K562 (cell line): ENCODE results near the gene HDAC3. TPM values are rescaled to one million over a fixed set of nuclear protein-coding genes. Genes with fewer than 3 reads are reported as not detected.

Source experiments
- ESRRB ChIP-seq: fragments of 250-450 bp; sonication (Bioruptor Pico); IDR thresholded peaks from 2 replicates; pipeline ENCODE4 v1.5.0; 2020; ENCODE audit warnings: mild to moderate bottlenecking, moderate library complexity, borderline replicate concordance
- GTF2A2 ChIP-seq: IDR thresholded peaks from 2 replicates; pipeline ENCODE4 v1.6.1; 2016; ENCODE audit warnings: mild to moderate bottlenecking, missing genetic modification characterization, missing compliant biosample characterization
- GTF2B ChIP-seq: IDR thresholded peaks from 2 replicates; pipeline ENCODE4 v1.6.1; 2011; ENCODE audit not compliant: insufficient read length; ENCODE audit errors: extremely low read depth
- JUNB ChIP-seq: fragments of 450-650 bp; formaldehyde crosslinking; conservative IDR thresholded peaks from 2 replicates; pipeline ENCODE4 v1.4.0; 2020; ENCODE audit warnings: mild to moderate bottlenecking
- KAT2B ChIP-seq: IDR thresholded peaks from one replicate; pipeline ENCODE4 v1.6.1; 2012; ENCODE audit warnings: low read depth, mild to moderate bottlenecking, control low read depth, inconsistent platforms, low read length, moderate library complexity
- LARP7 ChIP-seq: fragments of 450-650 bp; IDR thresholded peaks from 2 replicates; pipeline ENCODE4 v1.6.1; 2016
- MAFG ChIP-seq: fragments of 450-650 bp; conservative IDR thresholded peaks from 2 replicates; pipeline ENCODE4 v1.6.1; 2016; ENCODE audit warnings: missing genetic modification characterization, missing compliant biosample characterization
- MEIS2 ChIP-seq: fragments of 450-650 bp; IDR thresholded peaks from 2 replicates; pipeline ENCODE4 v1.6.1; 2014; ENCODE audit warnings: mild to moderate bottlenecking; ENCODE audit not compliant: partially characterized antibody
- MXI1 ChIP-seq: IDR thresholded peaks from 2 replicates; pipeline ENCODE4 v1.6.1; 2011; ENCODE audit warnings: low read depth, mild to moderate bottlenecking, improper control_type of control experiment, low read length
- MYBL2 ChIP-seq, 2 experiments: fragments of 450-650 bp in 1 of 2; sonication (generic) in 1 of 2; formaldehyde crosslinking in 1 of 2; IDR thresholded peaks; 2 replicates each; pipeline versions ENCODE4 v1.6.1 to v1.8.1; 2017 to 2022; ENCODE audit warnings: borderline replicate concordance in 1 of 2, inconsistent platforms in 1 of 2, low read depth in 1 of 2, mild to moderate bottlenecking in 1 of 2, missing genetic modification reagents in 1 of 2, moderate library complexity in 1 of 2
- NR0B1 ChIP-seq: fragments of 450-650 bp; IDR thresholded peaks from one replicate; pipeline ENCODE4 v1.6.1; 2018; ENCODE audit warnings: mild to moderate bottlenecking, moderate library complexity; ENCODE audit not compliant: partially characterized antibody
- POLR2H ChIP-seq: IDR thresholded peaks from 2 replicates; pipeline ENCODE4 v1.6.1; 2016; ENCODE audit warnings: missing genetic modification characterization, low read depth, mild to moderate bottlenecking, control low read depth, missing compliant biosample characterization, moderate library complexity
- PTBP1 ChIP-seq: fragments of 200-400 bp; formaldehyde crosslinking; IDR thresholded peaks from 2 replicates; pipeline ENCODE4 v1.6.1; 2017; ENCODE audit warnings: low read depth, low read length
- PTRF ChIP-seq: fragments of 450-650 bp; IDR thresholded peaks from 2 replicates; pipeline ENCODE4 v1.6.1; 2016; ENCODE audit warnings: mild to moderate bottlenecking, missing genetic modification characterization, missing compliant biosample characterization
- RBM14 ChIP-seq: fragments of 200-400 bp; formaldehyde crosslinking; IDR thresholded peaks from 2 replicates; pipeline ENCODE4 v1.6.1; 2018; ENCODE audit warnings: low read depth, mild to moderate bottlenecking, low read length, moderate library complexity, borderline replicate concordance; ENCODE audit not compliant: insufficient read depth
- RBM17 ChIP-seq: fragments of 200-400 bp; formaldehyde crosslinking; IDR thresholded peaks from 2 replicates; pipeline ENCODE4 v1.6.1; 2017; ENCODE audit warnings: low read depth, mild to moderate bottlenecking, low read length, borderline replicate concordance
- XRCC3 ChIP-seq: fragments of 450-650 bp; IDR thresholded peaks from 2 replicates; pipeline ENCODE4 v1.6.1; 2017; ENCODE audit warnings: mild to moderate bottlenecking, moderate library complexity
- ZBTB34 ChIP-seq: fragments of 250-450 bp; sonication (Bioruptor Pico); IDR thresholded peaks from 2 replicates; pipeline ENCODE4 v1.8.0; 2021; ENCODE audit warnings: mild to moderate bottlenecking, moderate library complexity
- ZKSCAN3 ChIP-seq: fragments of 250-450 bp; sonication (Bioruptor Pico); IDR thresholded peaks from 2 replicates; pipeline ENCODE4 v1.4.0; 2020
- ZNF41 ChIP-seq: fragments of 250-450 bp; sonication (Bioruptor Pico); conservative IDR thresholded peaks from 2 replicates; pipeline ENCODE4 v1.4.0; 2020; ENCODE audit warnings: mild to moderate bottlenecking
- ZNF79 ChIP-seq: fragments of 250-450 bp; sonication (Bioruptor Pico); IDR thresholded peaks from 2 replicates; pipeline ENCODE4 v1.4.0; 2020; ENCODE audit warnings: low read depth, mild to moderate bottlenecking, moderate library complexity
- polyA plus RNA-seq, 8 experiments: library from polyadenylated mRNA; depleted of rRNA in 4 of 8; stranded (reverse) in 5 of 8; unstranded in 3 of 8; fragments of >200 nt; fragmentation: Nextera tagmentation in 2 of 8; fragmentation: Illumina TruSeq in 1 of 8; extraction: Ambion mirVana in 2 of 8; extraction: Trizol in 1 of 8; gene quantifications; 2 replicates each; pipeline versions ENCODE4 v1.2.1 to v1.2.3, GENCODE V29; 2011 to 2014; ENCODE audit warnings: inconsistent platforms in 1 of 8, missing spikeins in 1 of 8
- total RNA-seq, 7 experiments: library from RNA; depleted of rRNA in 6 of 7; stranded (reverse); fragments of >200 nt in 6 of 7; fragmentation: Illumina TruSeq in 2 of 7; extraction: Trizol in 2 of 7; gene quantifications; 2 replicates each; pipeline versions ENCODE4 v1.2.1 to v1.2.3, GENCODE V29; 2011 to 2021; ENCODE audit warnings: low replicate concordance in 1 of 7
- TF ChIP-seq, protein P1 (sequence below): fragments of 450-650 bp; conservative IDR thresholded peaks from 2 replicates; pipeline ENCODE4 v1.6.1; 2016; ENCODE audit warnings: missing genetic modification characterization, low read depth, mild to moderate bottlenecking, control low read depth, missing compliant biosample characterization

The HDAC3 gene
- total and polyA plus RNA-seq, 9 of the 15 experiments (the other 6 are each of a cell fraction or from before 2014, with no cell fraction given): 89.7 to 191 (median 119) TPM

GRCh38 chr5:141618804-141619554 is 17.7 kb downstream of the HDAC3 start, which contains the start of gene DIAPH1 (continued):
- TF ChIP-seq PTRF (tag) (no peak), LARP7 (no peak), ZNF41 (no peak), GTF2A2 (no peak), ESRRB (no peak), ZBTB34 (no peak), ZKSCAN3 (CRISPR knock-in tag) (no peak), POLR2H (tag) (no peak), XRCC3 (no peak), GTF2B (no peak), RBM14 (no peak), MYBL2 (IDR thresholded peaks at IDR 0.05; ENCODE audit: low read depth) (no peak; the same call in 1 of the 2 replicates), MYBL2 (CRISPR knock-in tag; IDR thresholded peaks at IDR 0.05; ENCODE audit: borderline replicate concordance) (no peak), RBM17 (no peak), KAT2B (no peak), JUNB (CRISPR knock-in tag) (no peak), ZNF79 (no peak), MXI1 (peak; percentile 86), MEIS2 (peak; percentile 15), MAFG (tag) (no peak), PTBP1 (0 out of 2 replicates have a peak, but pooled peaks have one; percentile 35), NR0B1 (no peak)
- TF ChIP-seq, protein P1, sequence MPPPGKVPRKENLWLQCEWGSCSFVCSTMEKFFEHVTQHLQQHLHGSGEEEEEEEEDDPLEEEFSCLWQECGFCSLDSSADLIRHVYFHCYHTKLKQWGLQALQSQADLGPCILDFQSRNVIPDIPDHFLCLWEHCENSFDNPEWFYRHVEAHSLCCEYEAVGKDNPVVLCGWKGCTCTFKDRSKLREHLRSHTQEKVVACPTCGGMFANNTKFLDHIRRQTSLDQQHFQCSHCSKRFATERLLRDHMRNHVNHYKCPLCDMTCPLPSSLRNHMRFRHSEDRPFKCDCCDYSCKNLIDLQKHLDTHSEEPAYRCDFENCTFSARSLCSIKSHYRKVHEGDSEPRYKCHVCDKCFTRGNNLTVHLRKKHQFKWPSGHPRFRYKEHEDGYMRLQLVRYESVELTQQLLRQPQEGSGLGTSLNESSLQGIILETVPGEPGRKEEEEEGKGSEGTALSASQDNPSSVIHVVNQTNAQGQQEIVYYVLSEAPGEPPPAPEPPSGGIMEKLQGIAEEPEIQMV (tag): peak; percentile 62; the same call in 1 of the 2 replicates
